Fibroblast of the conjunctiva (primary cell): Measurements from ENCODE around the gene GNG2.
A peak's percentile ranks its signal among the peaks of the same experiment; 100 is the strongest.

ENCODE experiments used
- DNase-seq: peaks from one replicate; pipeline ENCODE4 v3.0.0-alpha.2; 2010; ENCODE audit warnings: low read depth

GNG2 gene

GRCh38 chr14:51894250-51894649 is 33.8 kb downstream of the GNG2 start:
- DNase-seq = no peak

- DNase-seq = no peak
These were observed 35.0 kb downstream of the GNG2 start for GRCh38 chr14:51895375-51895774.

GRCh38 chr14:51897791-51898355 is 37.5 kb downstream of the GNG2 start:
- DNase-seq = no peak

GRCh38 chr14:51901475-51902024 is 41.1 kb downstream of the GNG2 start:
- no peak for DNase-seq

- peak; percentile 33 for DNase-seq
These were observed 45.3 kb downstream of the GNG2 start for GRCh38 chr14:51905656-51906121.

GRCh38 chr14:51908086-51908485 is 47.7 kb downstream of the GNG2 start:
- DNase-seq = no peak

GRCh38 chr14:51912112-51912786 is 51.8 kb downstream of the GNG2 start:
- no peak for DNase-seq

GRCh38 chr14:51914310-51914709 is 53.9 kb downstream of the GNG2 start:
- no peak for DNase-seq

- DNase-seq = peak; percentile 6
These were observed 56.8 kb downstream of the GNG2 start for GRCh38 chr14:51917193-51917592.

GRCh38 chr14:51921026-51921425 is 60.6 kb downstream of the GNG2 start:
- DNase-seq = no peak

GRCh38 chr14:51922624-51923023 is 62.2 kb downstream of the GNG2 start:
- no peak for DNase-seq

- DNase-seq = no peak
These were observed 64.2 kb downstream of the GNG2 start for GRCh38 chr14:51924600-51924999.

GRCh38 chr14:51925980-51926379 is 65.6 kb downstream of the GNG2 start:
- DNase-seq = no peak

GRCh38 chr14:51926449-51926848 is 66.0 kb downstream of the GNG2 start:
- no peak for DNase-seq

GRCh38 chr14:51928568-51928967 is 68.2 kb downstream of the GNG2 start:
- DNase-seq = no peak

GRCh38 chr14:51929166-51929565 is 68.8 kb downstream of the GNG2 start:
- no peak for DNase-seq

- DNase-seq = no peak
These were observed 69.7 kb downstream of the GNG2 start for GRCh38 chr14:51929910-51930682.

- DNase-seq = no peak
These were observed 70.9 kb downstream of the GNG2 start for GRCh38 chr14:51931308-51931707.

GRCh38 chr14:51933191-51933590 is 72.8 kb downstream of the GNG2 start:
- DNase-seq = no peak

- no peak for DNase-seq
These were observed 77.7 kb downstream of the GNG2 start for GRCh38 chr14:51938137-51938536.

- DNase-seq = no peak
These were observed 78.4 kb downstream of the GNG2 start for GRCh38 chr14:51938821-51939220.

GRCh38 chr14:51939226-51939625 is 78.8 kb downstream of the GNG2 start:
- DNase-seq = no peak

GRCh38 chr14:51939755-51940301 is 79.4 kb downstream of the GNG2 start:
- DNase-seq = peak; percentile 9
